Ishikawa (cell line): Measurements from ENCODE around the gene ZBTB20.

Experiments
- EP300 ChIP-seq: IDR thresholded peaks from 2 replicates; pipeline ENCODE4 v1.6.1; 2012; ENCODE audit warnings: borderline replicate concordance
- TCF12 ChIP-seq: IDR thresholded peaks from 2 replicates; pipeline ENCODE4 v1.6.1; 2012; ENCODE audit warnings: low read depth
- TEAD4 ChIP-seq: IDR thresholded peaks from 2 replicates; pipeline ENCODE4 v1.6.1; 2012

GRCh38 chr3:114307222-114307830 is 839.8 kb downstream of the ZBTB20 start:
- TF ChIP-seq TCF12 = no peak
- no peak for TF ChIP-seq TEAD4
- TF ChIP-seq EP300 = no peak
